K562 (cell line): Measurements from ENCODE around the gene COQ8B. TPM values are rescaled to one million over a fixed set of nuclear protein-coding genes. Genes with fewer than 3 reads are reported as not detected.
A peak's percentile ranks its signal among the peaks of the same experiment; 100 is the strongest.

Experiments
- ATAC-seq: fragments of 200-7000 bp; cut with Tn5 transposase; 3 replicates; pipeline ENCODE4 v1.9.1; 2020; ENCODE audit warnings: moderate library complexity
- BruUV-seq: library from RNA; stranded (reverse); fragments of 400-500 nt; replicated peaks from 2 replicates; lab custom pipeline; 2021; lab: Mats Ljungman, UMichigan
- CTCF ChIA-PET: fragments of 300-600 bp; formaldehyde crosslinking; extraction: SDS; loops from one replicate; lab custom pipeline; 2021; ENCODE audit warnings: low intra/inter-chr PET ratio; lab: Yijun Ruan, JAX
- POLR2A ChIA-PET: fragments of 300-600, 350-650 bp; sonication (Branson Sonifier 250); formaldehyde crosslinking; extraction: SDS; loops from one replicate; lab custom pipeline; 2021; ENCODE audit warnings: antibody characterized with exemption, inconsistent platforms; lab: Yijun Ruan, JAX
- DNase-seq, 4 experiments: peaks; one replicate each; pipeline versions ENCODE4 v3.0.0 to v3.0.0-alpha.2; 2011 to 2018; ENCODE audit warnings: low spot score in 3 of 4, mixed read lengths in 3 of 4; ENCODE audit errors: extremely low read depth in 1 of 4
- FAIRE-seq: peaks from 2 replicates; lab custom pipeline; 2011; peaks lifted over from hg19 to GRCh38; lab: Jason Lieb, UNC
- H2AFZ ChIP-seq: 2 replicates; pipeline ENCODE4 v1.6.0; 2011; ENCODE audit warnings: low read depth, low read length, control low read depth, inconsistent platforms
- H3K27ac ChIP-seq: fragments of 200-600 bp; 3 replicates; pipeline ENCODE4 v1.8.0; 2011; ENCODE audit warnings: low read depth, mild to moderate bottlenecking, control low read depth, inconsistent platforms, low read length, moderate library complexity, mixed read lengths; ENCODE audit errors: extremely low read depth
- H3K27me3 ChIP-seq, 2 experiments: fragments of 300-600 bp in 1 of 2; 2 replicates in 1 of 2; 3 replicates in 1 of 2; pipeline versions ENCODE4 v1.6.0 to v1.8.0; 2011; ENCODE audit warnings: inconsistent platforms in 2 of 2, low read length in 2 of 2, mild to moderate bottlenecking in 1 of 2, mixed read lengths in 1 of 2, moderate library complexity in 1 of 2; ENCODE audit not compliant: control insufficient read depth in 2 of 2, insufficient read depth in 2 of 2
- H3K36me3 ChIP-seq: fragments of 300-600 bp; 3 replicates; pipeline ENCODE4 v1.8.0; 2011; ENCODE audit warnings: mild to moderate bottlenecking, low read length, inconsistent platforms; ENCODE audit not compliant: control insufficient read depth, insufficient read depth
- H3K4me1 ChIP-seq, 2 experiments: fragments of 200-600 bp in 1 of 2; replicated peaks in 1 of 2; 2 replicates in 1 of 2; 3 replicates in 1 of 2; pipeline versions ENCODE4 v1.5.1 to v1.8.0; 2011; ENCODE audit warnings: inconsistent platforms in 2 of 2, low read length in 2 of 2, mild to moderate bottlenecking in 1 of 2, mixed read lengths in 1 of 2, moderate library complexity in 1 of 2; ENCODE audit not compliant: control insufficient read depth in 2 of 2, insufficient read depth in 2 of 2
- H3K4me2 ChIP-seq: 2 replicates; pipeline ENCODE4 v1.6.1; 2011; ENCODE audit warnings: low read length, control low read depth, inconsistent platforms, mixed read lengths; ENCODE audit not compliant: insufficient read depth
- H3K4me3 ChIP-seq: fragments of 200-600 bp; sonication (generic), shearing (Covaris generic); 2 replicates; pipeline ENCODE4 v1.5.1; 2016; ENCODE audit warnings: control low read depth, inconsistent platforms
- H3K79me2 ChIP-seq: fragments of 200-600 bp; 3 replicates; pipeline ENCODE4 v1.8.0; 2011; ENCODE audit warnings: low read length, inconsistent platforms; ENCODE audit not compliant: control insufficient read depth, insufficient read depth
- H3K9ac ChIP-seq, 2 experiments: 2 replicates each; pipeline versions ENCODE4 v1.6.0 to v1.6.1; 2011; ENCODE audit warnings: low read depth in 2 of 2, low read length in 2 of 2, control low read depth in 1 of 2, inconsistent platforms in 1 of 2, mild to moderate bottlenecking in 1 of 2, mixed read lengths in 1 of 2; ENCODE audit not compliant: insufficient read depth in 1 of 2
- H3K9me1 ChIP-seq: one replicate; pipeline ENCODE4 v1.6.0; 2011; ENCODE audit warnings: inconsistent platforms, mild to moderate bottlenecking, low read length, moderate library complexity; ENCODE audit not compliant: control insufficient read depth, insufficient read depth
- H3K9me3 ChIP-seq: replicated peaks from 2 replicates; pipeline ENCODE4 v1.5.1; 2011; ENCODE audit warnings: low read depth, low read length, inconsistent platforms; ENCODE audit not compliant: control insufficient read depth, insufficient read depth
- H4K20me1 ChIP-seq: replicated peaks from 2 replicates; pipeline ENCODE4 v1.6.1; 2011; ENCODE audit warnings: low read length, inconsistent platforms, mixed read lengths; ENCODE audit not compliant: control insufficient read depth, insufficient read depth
- CCNT2 ChIP-seq: IDR thresholded peaks from 2 replicates; pipeline ENCODE4 v1.6.1; 2011; ENCODE audit warnings: borderline replicate concordance, low read depth, mild to moderate bottlenecking, moderate library complexity, mixed read lengths, low read length; ENCODE audit not compliant: insufficient read length; ENCODE audit errors: extremely low read depth
- EHMT2 ChIP-seq: fragments of 450-650 bp; IDR thresholded peaks from 2 replicates; pipeline ENCODE4 v1.6.1; 2018; ENCODE audit warnings: antibody characterized with exemption
- FOSL1 ChIP-seq: fragments of 200-800 bp; sonication (Bioruptor generic); conservative IDR thresholded peaks from 2 replicates; pipeline ENCODE4 v1.6.1; 2016; ENCODE audit warnings: missing genetic modification characterization, missing compliant biosample characterization
- HNRNPUL1 ChIP-seq: fragments of 200-400 bp; formaldehyde crosslinking; IDR thresholded peaks from 2 replicates; pipeline ENCODE4 v1.6.1; 2017; ENCODE audit warnings: low read length
- NUFIP1 ChIP-seq: fragments of 450-650 bp; IDR thresholded peaks from 2 replicates; pipeline ENCODE4 v1.6.1; 2018; ENCODE audit not compliant: partially characterized antibody
- RB1 ChIP-seq: fragments of 450-650 bp; IDR thresholded peaks from 2 replicates; pipeline ENCODE4 v1.6.1; 2017; ENCODE audit warnings: low read depth, mild to moderate bottlenecking
- RBBP5 ChIP-seq: fragments of 200-600 bp; sonication (generic); IDR thresholded peaks from 2 replicates; pipeline ENCODE4 v1.6.1; 2012; ENCODE audit warnings: borderline replicate concordance, mild to moderate bottlenecking, low read length, control low read depth, inconsistent platforms; ENCODE audit not compliant: insufficient read depth, poor library complexity, severe bottlenecking
- SIN3B ChIP-seq: fragments of 450-650 bp; IDR thresholded peaks from 2 replicates; pipeline ENCODE4 v1.6.1; 2017; ENCODE audit warnings: low read depth, mild to moderate bottlenecking, moderate library complexity
- ZKSCAN8 ChIP-seq: fragments of 200-800 bp; sonication (Bioruptor generic); IDR thresholded peaks from 2 replicates; pipeline ENCODE4 v1.6.1; 2016; ENCODE audit warnings: missing genetic modification characterization, missing compliant biosample characterization
- ZNF175 ChIP-seq: fragments of 200-800 bp; sonication (Bioruptor generic); IDR thresholded peaks from 2 replicates; pipeline ENCODE4 v1.6.1; 2016; ENCODE audit warnings: low read depth, mild to moderate bottlenecking, missing genetic modification characterization, missing compliant biosample characterization
- ZNF41 ChIP-seq: fragments of 250-450 bp; sonication (Bioruptor Pico); conservative IDR thresholded peaks from 2 replicates; pipeline ENCODE4 v1.4.0; 2020; ENCODE audit warnings: mild to moderate bottlenecking
- ZNF717 ChIP-seq: fragments of 250-450 bp; sonication (Bioruptor Pico); IDR thresholded peaks from 2 replicates; pipeline ENCODE4 v1.5.0; 2021
- WGBS: fragments of 100-300 bp; shearing (Covaris generic); methylation state at CpG from one replicate; pipeline ENCODE4 v1.1.6; 2016; ENCODE audit warnings: low coverage, mixed read lengths; ENCODE audit not compliant: insufficient coverage; ENCODE audit errors: missing lambda C conversion rate; 5-methylcytosine and 5-hydroxymethylcytosine counted together
- in situ Hi-C: fragments of 300-500 bp; cut with MboI; formaldehyde crosslinking; loops from 4 replicates; pipeline ENCODE4 v1.15.0; 2018; ENCODE audit warnings: inconsistent platforms, mixed read lengths
- intact Hi-C: fragments of 100-400 bp; cut with micrococcal nuclease; formaldehyde crosslinking; loops from 2 replicates; pipeline ENCODE4 v1.14.2; 2022
- polyA plus RNA-seq, 8 experiments: library from polyadenylated mRNA; depleted of rRNA in 4 of 8; stranded (reverse) in 5 of 8; unstranded in 3 of 8; fragments of >200 nt; fragmentation: Nextera tagmentation in 2 of 8; fragmentation: Illumina TruSeq in 1 of 8; extraction: Ambion mirVana in 2 of 8; extraction: Trizol in 1 of 8; gene quantifications; 2 replicates each; pipeline versions ENCODE4 v1.2.1 to v1.2.3, GENCODE V29; 2011 to 2014; ENCODE audit warnings: inconsistent platforms in 1 of 8, missing spikeins in 1 of 8
- total RNA-seq, 7 experiments: library from RNA; depleted of rRNA in 6 of 7; stranded (reverse); fragments of >200 nt in 6 of 7; fragmentation: Illumina TruSeq in 2 of 7; extraction: Trizol in 2 of 7; gene quantifications; 2 replicates each; pipeline versions ENCODE4 v1.2.1 to v1.2.3, GENCODE V29; 2011 to 2021; ENCODE audit warnings: low replicate concordance in 1 of 7
- TF ChIP-seq, protein P1 (sequence below), 2 experiments: fragments of 200-800 bp in 1 of 2; sonication (Bioruptor generic) in 1 of 2; sonication (generic) in 1 of 2; formaldehyde crosslinking in 1 of 2; IDR thresholded peaks in 1 of 2; conservative IDR thresholded peaks in 1 of 2; 2 replicates each; pipeline versions ENCODE4 v1.5.0 to v1.6.1; 2016 to 2020; ENCODE audit warnings: missing compliant biosample characterization in 1 of 2, missing genetic modification characterization in 1 of 2, missing genetic modification reagents in 1 of 2
- TF ChIP-seq, protein P2 (sequence below): sonication (generic); formaldehyde crosslinking; IDR thresholded peaks from 2 replicates; pipeline ENCODE4 v1.8.0; 2022; ENCODE audit warnings: mild to moderate bottlenecking, missing genetic modification reagents

Gene COQ8B
- total and polyA plus RNA-seq, 9 of the 15 experiments (the other 6 are each of a cell fraction or from before 2014, with no cell fraction given): 0.41 to 32.3 (median 12.9) TPM

DNA sequence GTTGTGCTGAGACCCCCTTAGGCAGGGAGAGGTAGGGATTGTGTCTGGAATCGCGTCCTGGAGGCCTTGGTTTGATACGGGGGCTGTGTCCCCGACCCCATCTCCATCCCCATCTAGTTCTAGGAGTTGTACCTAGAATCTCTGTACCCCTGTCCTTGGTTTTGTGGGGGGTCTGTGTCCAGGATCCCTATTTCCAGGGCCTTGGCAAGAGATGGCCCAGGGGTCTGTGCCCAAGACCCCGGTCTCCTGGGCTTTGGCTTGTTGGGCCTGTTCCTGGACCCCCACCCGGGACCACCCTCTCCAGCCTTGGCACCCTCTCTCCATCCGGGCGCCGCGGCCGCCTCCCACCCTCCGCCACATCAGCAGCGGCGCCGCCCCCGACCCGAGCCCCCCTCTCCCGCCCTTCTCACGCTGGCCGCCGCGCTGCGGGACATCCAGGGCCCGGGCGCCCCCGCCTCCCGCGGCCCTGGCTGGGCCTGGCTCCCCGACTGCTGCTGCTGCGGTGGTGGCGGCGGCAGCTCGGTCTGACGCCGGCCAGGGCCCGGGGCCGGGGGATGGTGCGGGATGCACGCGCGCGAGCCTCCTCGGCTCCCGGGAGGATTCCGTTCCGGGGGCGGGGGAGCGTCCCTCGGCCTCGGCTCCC lies 26.5 kb downstream of the COQ8B start, which contains the start of gene NUMBL:
Gene NUMBL (minus strand): TSS at position 602 of the 643 bp plus-strand sequence. CDS start 168 bp downstream, at position 434.
- 0 out of 2 replicates have a peak, but pooled peaks cover 4% of the 10 kb centered on the region for H4K20me1 ChIP-seq
- intact Hi-C loops (loop anchor here (2.0 kb wide), 1 partner anchor 23 kb away; no protein-coding TSS in a partner anchor), in situ Hi-C loops (no loop called here)
- WGBS: under 1% methylated on average over 30 of the region's 50 CpGs
- CTCF ChIA-PET: interaction anchor here (0.6 kb wide), 1 partner anchor 22 kb away, joined by 3 read pairs; no protein-coding TSS in a partner anchor
- peaks cover 39 to 56% of the 10 kb centered on the region in 2 experiments for H3K4me1 ChIP-seq
- no peaks in the 10 kb centered on the region; the same call in 1 of the 2 replicates for H3K9me3 ChIP-seq
- H3K27ac ChIP-seq: peak within 1 kb of the TSS; percentile 97
- peak within 1 kb of the TSS; percentile 65 for H3K4me3 ChIP-seq
- no TSS peak for BruUV-seq
- H3K9me1 ChIP-seq: peaks cover 6% of the 10 kb centered on the region
- DNase-seq (no peak), FAIRE-seq (no peak), ATAC-seq (no peak)
- POLR2A ChIA-PET: interaction anchor here (0.7 to 1.7 kb wide), 3 partner anchors 10 to 469 kb away, joined by 3 to 5 read pairs (median 3); no protein-coding TSS in a partner anchor
- peaks cover 36% of the 10 kb centered on the region; the same call in 2 of the 3 replicates for H3K36me3 ChIP-seq
- peak within 1 kb of the TSS; percentile 99 for H2AFZ ChIP-seq
- H3K9ac ChIP-seq: peak within 1 kb of the TSS; percentile 73 to 92
- H3K4me2 ChIP-seq: peak within 1 kb of the TSS; percentile 90
- peaks cover 36% of the 10 kb centered on the region for H3K79me2 ChIP-seq
- H3K27me3 ChIP-seq: no peaks in the 10 kb centered on the region
- peak; percentile 79 for TF ChIP-seq RB1
- 0 out of 2 replicates have a peak, but pooled peaks have one; percentile 10 for TF ChIP-seq ZNF175
- TF ChIP-seq EHMT2: no peak
- TF ChIP-seq, protein P1, sequence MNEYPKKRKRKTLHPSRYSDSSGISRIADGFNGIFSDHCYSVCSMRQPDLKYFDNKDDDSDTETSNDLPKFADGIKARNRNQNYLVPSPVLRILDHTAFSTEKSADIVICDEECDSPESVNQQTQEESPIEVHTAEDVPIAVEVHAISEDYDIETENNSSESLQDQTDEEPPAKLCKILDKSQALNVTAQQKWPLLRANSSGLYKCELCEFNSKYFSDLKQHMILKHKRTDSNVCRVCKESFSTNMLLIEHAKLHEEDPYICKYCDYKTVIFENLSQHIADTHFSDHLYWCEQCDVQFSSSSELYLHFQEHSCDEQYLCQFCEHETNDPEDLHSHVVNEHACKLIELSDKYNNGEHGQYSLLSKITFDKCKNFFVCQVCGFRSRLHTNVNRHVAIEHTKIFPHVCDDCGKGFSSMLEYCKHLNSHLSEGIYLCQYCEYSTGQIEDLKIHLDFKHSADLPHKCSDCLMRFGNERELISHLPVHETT (CRISPR knock-in tag; conservative IDR thresholded peaks at IDR 0.05 in 1 of 2, IDR thresholded peaks at IDR 0.05 in 1 of 2): 0 out of 4 replicates have a peak, but pooled peaks of 1 of the 2 experiments have one; percentile 6
- no peak for TF ChIP-seq ZKSCAN8 (CRISPR knock-in tag)
- TF ChIP-seq CCNT2: peak; percentile 42
- no peak for TF ChIP-seq HNRNPUL1
- TF ChIP-seq ZNF717 (CRISPR knock-in tag): no peak
- TF ChIP-seq NUFIP1: no peak
- peak; percentile 52; the same call in 1 of the 2 replicates for TF ChIP-seq SIN3B
- no peak for TF ChIP-seq ZNF41
- 0 out of 2 replicates have a peak, but pooled peaks have one; percentile 2 for TF ChIP-seq FOSL1 (tag)
- TF ChIP-seq RBBP5: peak; percentile 12
- TF ChIP-seq, protein P2, sequence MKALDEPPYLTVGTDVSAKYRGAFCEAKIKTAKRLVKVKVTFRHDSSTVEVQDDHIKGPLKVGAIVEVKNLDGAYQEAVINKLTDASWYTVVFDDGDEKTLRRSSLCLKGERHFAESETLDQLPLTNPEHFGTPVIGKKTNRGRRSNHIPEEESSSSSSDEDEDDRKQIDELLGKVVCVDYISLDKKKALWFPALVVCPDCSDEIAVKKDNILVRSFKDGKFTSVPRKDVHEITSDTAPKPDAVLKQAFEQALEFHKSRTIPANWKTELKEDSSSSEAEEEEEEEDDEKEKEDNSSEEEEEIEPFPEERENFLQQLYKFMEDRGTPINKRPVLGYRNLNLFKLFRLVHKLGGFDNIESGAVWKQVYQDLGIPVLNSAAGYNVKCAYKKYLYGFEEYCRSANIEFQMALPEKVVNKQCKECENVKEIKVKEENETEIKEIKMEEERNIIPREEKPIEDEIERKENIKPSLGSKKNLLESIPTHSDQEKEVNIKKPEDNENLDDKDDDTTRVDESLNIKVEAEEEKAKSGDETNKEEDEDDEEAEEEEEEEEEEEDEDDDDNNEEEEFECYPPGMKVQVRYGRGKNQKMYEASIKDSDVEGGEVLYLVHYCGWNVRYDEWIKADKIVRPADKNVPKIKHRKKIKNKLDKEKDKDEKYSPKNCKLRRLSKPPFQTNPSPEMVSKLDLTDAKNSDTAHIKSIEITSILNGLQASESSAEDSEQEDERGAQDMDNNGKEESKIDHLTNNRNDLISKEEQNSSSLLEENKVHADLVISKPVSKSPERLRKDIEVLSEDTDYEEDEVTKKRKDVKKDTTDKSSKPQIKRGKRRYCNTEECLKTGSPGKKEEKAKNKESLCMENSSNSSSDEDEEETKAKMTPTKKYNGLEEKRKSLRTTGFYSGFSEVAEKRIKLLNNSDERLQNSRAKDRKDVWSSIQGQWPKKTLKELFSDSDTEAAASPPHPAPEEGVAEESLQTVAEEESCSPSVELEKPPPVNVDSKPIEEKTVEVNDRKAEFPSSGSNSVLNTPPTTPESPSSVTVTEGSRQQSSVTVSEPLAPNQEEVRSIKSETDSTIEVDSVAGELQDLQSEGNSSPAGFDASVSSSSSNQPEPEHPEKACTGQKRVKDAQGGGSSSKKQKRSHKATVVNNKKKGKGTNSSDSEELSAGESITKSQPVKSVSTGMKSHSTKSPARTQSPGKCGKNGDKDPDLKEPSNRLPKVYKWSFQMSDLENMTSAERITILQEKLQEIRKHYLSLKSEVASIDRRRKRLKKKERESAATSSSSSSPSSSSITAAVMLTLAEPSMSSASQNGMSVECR (CRISPR knock-in tag): peak; percentile 45; the same call in 1 of the 2 replicates
